ENCODE measurements around the gene ELOVL6.

DNA sequence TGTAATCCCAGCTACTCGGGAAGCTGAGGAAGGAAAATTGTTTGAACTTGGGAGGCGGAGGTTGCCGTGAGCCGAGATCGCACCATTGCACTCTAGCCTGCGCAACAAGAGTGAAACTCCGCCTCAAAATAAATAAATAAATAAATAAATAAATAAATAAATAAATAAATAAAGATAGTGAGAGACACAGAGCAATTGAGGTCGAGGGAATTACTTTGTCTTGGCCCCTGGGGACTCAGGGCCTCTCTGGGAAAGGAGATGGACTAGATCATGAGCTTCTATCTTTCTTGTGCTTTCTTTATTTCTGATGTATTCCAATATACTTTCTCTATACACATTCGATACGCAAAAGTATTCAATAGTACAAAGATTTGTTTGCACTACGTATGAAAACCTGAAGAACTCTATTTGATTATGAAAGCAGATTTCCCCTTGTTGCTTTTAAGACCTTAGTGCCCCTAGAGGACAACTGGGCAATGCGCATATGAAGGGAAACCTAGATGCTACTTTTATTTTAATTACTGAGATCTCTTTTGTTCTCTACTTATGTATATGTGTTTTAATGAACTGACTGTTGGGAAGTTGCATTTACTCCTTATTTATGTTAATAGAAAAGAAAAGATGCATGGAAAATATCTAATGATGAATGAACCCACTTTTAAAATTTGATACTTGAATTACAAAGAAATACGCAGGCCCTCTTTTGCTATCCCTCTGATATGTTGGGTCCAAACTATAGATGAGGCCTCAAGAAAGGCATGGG, 12.8 kb upstream of the ELOVL6 start:
- TF ChIP-seq, protein P1, sequence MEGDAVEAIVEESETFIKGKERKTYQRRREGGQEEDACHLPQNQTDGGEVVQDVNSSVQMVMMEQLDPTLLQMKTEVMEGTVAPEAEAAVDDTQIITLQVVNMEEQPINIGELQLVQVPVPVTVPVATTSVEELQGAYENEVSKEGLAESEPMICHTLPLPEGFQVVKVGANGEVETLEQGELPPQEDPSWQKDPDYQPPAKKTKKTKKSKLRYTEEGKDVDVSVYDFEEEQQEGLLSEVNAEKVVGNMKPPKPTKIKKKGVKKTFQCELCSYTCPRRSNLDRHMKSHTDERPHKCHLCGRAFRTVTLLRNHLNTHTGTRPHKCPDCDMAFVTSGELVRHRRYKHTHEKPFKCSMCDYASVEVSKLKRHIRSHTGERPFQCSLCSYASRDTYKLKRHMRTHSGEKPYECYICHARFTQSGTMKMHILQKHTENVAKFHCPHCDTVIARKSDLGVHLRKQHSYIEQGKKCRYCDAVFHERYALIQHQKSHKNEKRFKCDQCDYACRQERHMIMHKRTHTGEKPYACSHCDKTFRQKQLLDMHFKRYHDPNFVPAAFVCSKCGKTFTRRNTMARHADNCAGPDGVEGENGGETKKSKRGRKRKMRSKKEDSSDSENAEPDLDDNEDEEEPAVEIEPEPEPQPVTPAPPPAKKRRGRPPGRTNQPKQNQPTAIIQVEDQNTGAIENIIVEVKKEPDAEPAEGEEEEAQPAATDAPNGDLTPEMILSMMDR (IDR thresholded peaks at IDR 0.05 in 8 of 11, conservative IDR thresholded peaks at IDR 0.05 in 3 of 11), result peak; percentile 32 to 83 (median 67)
- TF ChIP-seq POLR2A (IDR thresholded peaks at IDR 0.05) (no peak), POLR2AphosphoS5 (IDR thresholded peaks at IDR 0.05) (no peak)

Data from spleen (tissue), 7 donors.